Smooth muscle cell (in vitro differentiated cells): ENCODE data around the gene LIMS1. TPM values are rescaled to one million over a fixed set of nuclear protein-coding genes. Genes with fewer than 3 reads are reported as not detected.
"Not testable (repeated sequence)": the region's sequence is repeated elsewhere in the genome, so short reads cannot be mapped to it uniquely, and the experiment has no call there.

Experiments used
- DNase-seq: peaks from one replicate; lab custom pipeline; 2025; ENCODE audit not compliant: unreplicated experiment; lab: John Stamatoyannopoulos, UW
- H2AFZ ChIP-seq: fragments of 200-600 bp; sonication (generic); 2 replicates; pipeline ENCODE4 v1.6.0; 2016; ENCODE audit warnings: antibody characterized with exemption, low read depth, mild to moderate bottlenecking
- H3F3A ChIP-seq: fragments of 200-600 bp; sonication (generic); 2 replicates; pipeline ENCODE4 v1.6.0; 2017; ENCODE audit warnings: antibody characterized with exemption, low read depth
- H3K27ac ChIP-seq: fragments of 200-600 bp; sonication (generic); 2 replicates; pipeline ENCODE4 v1.5.1; 2016; ENCODE audit warnings: low read depth, mild to moderate bottlenecking
- H3K27me3 ChIP-seq: fragments of 200-600 bp; sonication (generic); 2 replicates; pipeline ENCODE4 v1.6.1; 2016; ENCODE audit warnings: low read depth, mild to moderate bottlenecking
- H3K36me3 ChIP-seq: fragments of 200-600 bp; sonication (generic); 2 replicates; pipeline ENCODE4 v1.5.1; 2016; ENCODE audit warnings: low read depth
- H3K4me1 ChIP-seq: fragments of 200-600 bp; sonication (generic); 2 replicates; pipeline ENCODE4 v1.5.1; 2016; ENCODE audit warnings: low read depth
- H3K4me2 ChIP-seq: fragments of 200-600 bp; sonication (generic); 2 replicates; pipeline ENCODE4 v1.6.0; 2016; ENCODE audit warnings: mild to moderate bottlenecking
- H3K4me3 ChIP-seq: fragments of 200-600 bp; sonication (generic); 2 replicates; pipeline ENCODE4 v1.5.1; 2016; ENCODE audit warnings: mild to moderate bottlenecking
- H3K79me2 ChIP-seq: fragments of 200-600 bp; sonication (generic); 2 replicates; pipeline ENCODE4 v1.6.0; 2016; ENCODE audit warnings: low read depth, mild to moderate bottlenecking
- H3K9ac ChIP-seq: fragments of 200-600 bp; sonication (generic); 2 replicates; pipeline ENCODE4 v1.6.0; 2016; ENCODE audit warnings: low read depth
- H3K9me3 ChIP-seq: fragments of 200-600 bp; sonication (generic); replicated peaks from 2 replicates; pipeline ENCODE4 v1.5.1; 2016; ENCODE audit warnings: low read depth
- H4K20me1 ChIP-seq: fragments of 200-600 bp; sonication (generic); 2 replicates; pipeline ENCODE4 v1.6.0; 2016; ENCODE audit warnings: low read depth
- CTCF ChIP-seq: fragments of 200-600 bp; sonication (generic); IDR thresholded peaks from 2 replicates; pipeline ENCODE4 v1.5.1; 2017; ENCODE audit warnings: borderline replicate concordance, mild to moderate bottlenecking, antibody characterized with exemption; ENCODE audit not compliant: insufficient read depth, poor library complexity, severe bottlenecking
- WGBS: methylation state at CpG from one replicate; pipeline ENCODE4 v1.1.7; 2016; ENCODE audit warnings: low lambda C conversion rate; 5-methylcytosine and 5-hydroxymethylcytosine counted together
- polyA plus RNA-seq: library from polyadenylated mRNA; unstranded; fragments of >200 nt; fragmentation: Nextera tagmentation; extraction: Ambion mirVana; gene quantifications from 2 replicates; pipeline ENCODE4 v1.2.1, GENCODE V29; 2016
- total RNA-seq: library from RNA; depleted of rRNA; stranded (reverse); fragments of >200 nt; gene quantifications from 2 replicates; pipeline ENCODE4 v1.2.3, GENCODE V29; 2014

The LIMS1 gene
- total and polyA plus RNA-seq, 2 experiments from 2014 or later = 56.9 to 155 TPM

DNA sequence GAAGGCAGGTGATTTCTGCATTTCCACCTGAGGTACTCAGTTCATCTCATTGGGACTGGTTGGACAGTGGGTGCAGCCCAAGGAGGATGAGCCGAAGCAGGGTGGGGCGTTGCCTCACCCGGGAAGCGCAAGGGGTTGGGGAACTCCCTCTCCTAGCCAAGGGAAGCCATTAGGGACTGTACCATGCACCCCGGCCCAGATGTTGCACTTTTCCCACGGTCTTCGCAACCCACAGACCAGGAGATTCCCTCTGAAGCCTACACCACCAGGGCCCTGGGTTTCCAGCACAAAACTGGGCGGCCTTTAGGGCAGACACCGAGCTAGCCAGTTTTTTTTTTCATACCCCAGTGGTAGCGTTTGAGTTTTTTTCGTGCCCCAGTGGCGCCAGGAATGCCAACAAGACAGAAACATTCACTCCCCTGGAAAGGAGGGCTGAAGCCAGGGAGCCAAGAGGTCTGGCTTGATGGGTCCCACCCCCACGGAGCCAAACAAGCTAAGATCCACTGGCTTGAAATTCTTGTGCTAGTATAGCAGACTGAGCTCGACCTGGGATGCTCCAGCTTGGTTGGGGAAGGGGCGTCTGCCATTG is 109.1 kb downstream of the LIMS1 start:
- no peak overlapping the region for H3K4me3 ChIP-seq
- H3K4me1 ChIP-seq = peaks cover 14% of the 10 kb centered on the region
- H3K4me2 ChIP-seq = no peak overlapping the region
- no peak for TF ChIP-seq CTCF
- H4K20me1 ChIP-seq = peaks cover 26% of the 10 kb centered on the region
- H3K9me3 ChIP-seq = no peaks in the 10 kb centered on the region
- peaks cover 62% of the 10 kb centered on the region for H3K79me2 ChIP-seq
- H3K9ac ChIP-seq = no peak overlapping the region
- 95% methylated on average over 15 of the region's 15 CpGs for WGBS
- H3F3A ChIP-seq = no peaks in the 10 kb centered on the region
- no peaks in the 10 kb centered on the region for H3K36me3 ChIP-seq
- H3K27ac ChIP-seq = no peak overlapping the region
- no peak for DNase-seq
- H2AFZ ChIP-seq = no peak overlapping the region
- H3K27me3 ChIP-seq = no peaks in the 10 kb centered on the region

GRCh38 chr2:108643862-108644261 is 109.6 kb downstream of the LIMS1 start:
- 95% methylated on average over 4 of the region's 4 CpGs for WGBS
- not testable (repeated sequence) for H3K27me3 ChIP-seq, H2AFZ ChIP-seq, H3F3A ChIP-seq, H3K9ac ChIP-seq, DNase-seq, H3K4me2 ChIP-seq, H3K27ac ChIP-seq, H3K36me3 ChIP-seq, H3K4me3 ChIP-seq, H3K9me3 ChIP-seq
- H3K4me1 ChIP-seq = peaks cover 14% of the 10 kb centered on the region
- peaks cover 59% of the 10 kb centered on the region for H3K79me2 ChIP-seq
- H4K20me1 ChIP-seq = peaks cover 21% of the 10 kb centered on the region

DNA sequence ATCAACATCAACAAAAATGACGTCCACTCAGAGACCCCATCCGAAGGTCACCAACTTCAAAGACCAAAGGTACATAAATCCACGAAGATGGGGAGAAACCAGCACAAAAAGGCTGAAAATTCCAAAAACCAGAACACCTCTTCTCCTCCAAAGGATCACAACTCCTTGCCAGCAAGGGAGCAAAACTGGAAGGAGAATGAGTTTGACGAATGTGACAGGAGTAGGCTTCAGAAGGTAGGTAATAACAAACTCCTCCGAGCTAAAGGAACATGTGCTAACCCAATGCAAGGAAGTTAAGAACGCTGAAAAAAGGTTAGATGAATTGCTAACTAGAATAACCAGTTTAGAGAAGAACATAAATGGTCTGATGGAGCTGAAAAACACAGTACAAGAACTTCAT is 110.2 kb downstream of the LIMS1 start:
- WGBS = 95% methylated on average over 6 of the region's 6 CpGs
- H3K9me3 ChIP-seq, H3K9ac ChIP-seq, H2AFZ ChIP-seq, H3K27me3 ChIP-seq, H3F3A ChIP-seq, H3K27ac ChIP-seq, DNase-seq, H3K4me3 ChIP-seq, H3K4me2 ChIP-seq, H3K36me3 ChIP-seq: not testable (repeated sequence)
- Histone ChIP-seq H3K4me1 (peaks cover 14% of the 10 kb centered on the region), H3K79me2 (peaks cover 54% of the 10 kb centered on the region), H4K20me1 (peaks cover 19% of the 10 kb centered on the region)

GRCh38 chr2:108648796-108649195 is 114.5 kb downstream of the LIMS1 start:
- DNase-seq, H4K20me1 ChIP-seq, H3K4me1 ChIP-seq, H3K4me3 ChIP-seq, H3K36me3 ChIP-seq, H3K9me3 ChIP-seq, H2AFZ ChIP-seq, H3K4me2 ChIP-seq, H3F3A ChIP-seq, H3K27me3 ChIP-seq, H3K9ac ChIP-seq: not testable (repeated sequence)
- H3K27ac ChIP-seq = peak overlapping the region; percentile 15
- peaks cover 29% of the 10 kb centered on the region for H3K79me2 ChIP-seq

DNA sequence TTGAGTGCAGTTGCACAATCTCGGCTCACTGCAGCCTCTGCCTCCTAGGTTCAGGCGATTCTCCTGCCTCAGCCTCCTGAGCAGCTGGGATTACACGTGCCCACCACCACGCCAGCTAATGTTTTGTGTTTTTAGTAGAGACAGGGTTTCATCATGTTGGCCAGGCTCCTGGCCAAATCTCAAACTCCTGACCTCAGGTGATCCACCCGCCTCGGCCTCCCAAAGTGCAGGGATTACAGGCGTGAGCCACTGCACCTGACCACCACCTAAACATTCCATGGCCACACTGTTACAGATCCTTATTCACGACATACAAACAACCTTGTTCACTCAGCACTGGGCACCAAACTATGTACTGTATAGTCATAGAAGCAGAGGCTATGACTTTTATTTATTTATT is 116.2 kb downstream of the LIMS1 start:
- not testable (repeated sequence) for H3K4me2 ChIP-seq, H3K9ac ChIP-seq, H3K27ac ChIP-seq, H3F3A ChIP-seq, H3K4me1 ChIP-seq, DNase-seq, H3K36me3 ChIP-seq, H3K4me3 ChIP-seq, H2AFZ ChIP-seq, H4K20me1 ChIP-seq, H3K9me3 ChIP-seq, H3K27me3 ChIP-seq
- 98% methylated on average over 8 of the region's 8 CpGs for WGBS
- peaks cover 25% of the 10 kb centered on the region for H3K79me2 ChIP-seq

DNA sequence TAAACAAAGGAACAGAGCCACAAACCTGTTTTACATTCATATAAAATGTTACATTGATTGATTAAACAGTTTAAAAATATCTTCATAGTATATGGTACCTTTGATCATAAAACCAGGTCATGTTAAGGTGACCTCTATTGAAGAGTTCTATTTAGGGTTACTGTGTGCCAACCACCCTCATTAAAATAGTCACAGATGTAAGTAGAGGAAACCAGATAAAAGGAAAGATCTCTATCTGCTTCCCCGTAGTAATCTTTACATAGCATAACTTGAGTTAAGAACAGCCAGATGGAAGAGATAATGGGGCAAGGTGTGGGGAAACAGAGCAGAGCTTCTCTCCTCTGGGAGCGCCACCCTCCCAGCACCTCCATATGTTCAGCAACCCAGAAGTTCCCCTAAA is 117.2 kb downstream of the LIMS1 start:
- H3K79me2 ChIP-seq = peaks cover 22% of the 10 kb centered on the region
- not testable (repeated sequence) for H3K9me3 ChIP-seq, H3K4me1 ChIP-seq, DNase-seq, H2AFZ ChIP-seq, H3K36me3 ChIP-seq, H4K20me1 ChIP-seq, H3K4me3 ChIP-seq, H3K4me2 ChIP-seq, H3K27me3 ChIP-seq, H3K9ac ChIP-seq, H3F3A ChIP-seq
- H3K27ac ChIP-seq = peak overlapping the region; percentile 53
- WGBS = 35% methylated on average over 1 of the region's 2 CpGs

GRCh38 chr2:108652187-108652931 is 118.1 kb downstream of the LIMS1 start:
- peak overlapping the region; percentile 88 for H3K27ac ChIP-seq
- H3K36me3 ChIP-seq, H2AFZ ChIP-seq, H3K4me1 ChIP-seq, H3K9me3 ChIP-seq, H3K27me3 ChIP-seq, H3F3A ChIP-seq, DNase-seq, H3K4me3 ChIP-seq, H4K20me1 ChIP-seq: not testable (repeated sequence)
- H3K4me2 ChIP-seq = peak overlapping the region; percentile 17
- H3K9ac ChIP-seq = peak overlapping the region; percentile 11
- WGBS = 50% methylated on average over 6 of the region's 7 CpGs
- H3K79me2 ChIP-seq = peaks cover 24% of the 10 kb centered on the region

DNA sequence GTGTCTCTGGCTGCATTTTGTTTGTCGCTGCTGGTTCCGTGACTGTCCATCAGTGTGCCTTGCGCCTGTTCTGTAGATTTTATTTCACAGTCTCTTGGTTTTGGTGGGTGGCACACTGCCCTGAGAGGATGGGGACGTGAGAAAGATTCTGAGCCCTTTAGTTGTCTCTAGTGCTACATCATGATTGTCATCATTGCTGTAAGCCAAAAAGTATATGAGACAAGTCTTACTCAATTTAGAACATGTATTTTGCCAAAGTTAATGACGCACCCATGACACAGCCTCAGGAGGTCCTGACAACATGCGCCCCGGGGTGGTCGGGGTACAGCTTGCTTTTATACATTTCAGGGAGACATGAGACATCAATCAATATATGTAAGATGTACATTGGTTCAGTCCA is 119.2 kb downstream of the LIMS1 start:
- not testable (repeated sequence) for DNase-seq

More for the DNA sequence above, 119.2 kb downstream of the LIMS1 start:
- H3K4me3 ChIP-seq, H3F3A ChIP-seq, H3K9ac ChIP-seq, H3K4me2 ChIP-seq, H3K27me3 ChIP-seq, H2AFZ ChIP-seq, H3K9me3 ChIP-seq, H3K36me3 ChIP-seq, H3K4me1 ChIP-seq, H4K20me1 ChIP-seq: not testable (repeated sequence)
- 53% methylated on average over 1 of the region's 8 CpGs for WGBS
- H3K27ac ChIP-seq = peak overlapping the region; percentile 92
- peaks cover 23% of the 10 kb centered on the region for H3K79me2 ChIP-seq
